Measurements from ENCODE around the gene ZNF394. TPM values are rescaled to one million over a fixed set of nuclear protein-coding genes. Genes with fewer than 3 reads are reported as not detected.

ZNF394 gene
- total and polyA plus RNA-seq, 2 of the 4 experiments (the other 2 are of a cell fraction): 10.9 to 24.7 TPM

- no peak overlapping the region for H3K56ac ChIP-seq (ENCODE audit: extremely low read depth, insufficient read depth, low read length)
- ATAC-seq (ENCODE audit: low read depth) (no peak), DNase-seq (no peak)
- H3K18ac ChIP-seq (ENCODE audit: low read depth, low read length): no peak overlapping the region
- no peaks in the 10 kb centered on the region for H4K20me1 ChIP-seq (ENCODE audit: insufficient read depth, low read length)
- no peak overlapping the region for H2BK5ac ChIP-seq (ENCODE audit: low read depth, low read length, poor library complexity, severe bottlenecking)
- no peak overlapping the region for H4K8ac ChIP-seq (ENCODE audit: low read depth in 2 of 2, low read length in 2 of 2)
- H3K9ac ChIP-seq (ENCODE audit: low read depth, low read length): no peak overlapping the region
- ChIA-PET POLR2A (ENCODE audit: unreplicated experiment) (interaction anchor here (0.6 kb wide), 1 partner anchor 16 kb away, joined by 3 read pairs; no protein-coding TSS in a partner anchor), CTCF (no interaction called here)
- no peak overlapping the region for H3K4me3 ChIP-seq (ENCODE audit: insufficient read depth, low read depth, low read length)
- no CpG with 5 or more reads among the region's 3 CpGs for WGBS, 2 experiments (ENCODE audit: extremely low coverage in 2 of 2, insufficient read length in 1 of 2)
- peaks cover 4% of the 10 kb centered on the region; the same call in 1 of the 2 replicates for H3K9me1 ChIP-seq (ENCODE audit: insufficient read depth, low read length)
- H2BK15ac ChIP-seq (ENCODE audit: low read depth, low read length): no peak overlapping the region
- H3K4me1 ChIP-seq (ENCODE audit: control insufficient read depth, insufficient read depth, low read length): no peaks in the 10 kb centered on the region
- H3K4me2 ChIP-seq (ENCODE audit: low read depth, low read length): no peak overlapping the region
- no peak overlapping the region for H4K91ac ChIP-seq (ENCODE audit: insufficient read depth, low read depth, low read length)
- no TSS peak for BruUV-seq (replicated peaks)
- no peak overlapping the region for H2BK120ac ChIP-seq (ENCODE audit: low read depth, low read length)
- peaks cover 5 to 19% of the 10 kb centered on the region in 2 experiments for H3K79me1 ChIP-seq (ENCODE audit: low read depth in 1 of 2, low read length in 2 of 2)
- intact Hi-C loops (cut with micrococcal nuclease): no loop called here
- H2AFZ ChIP-seq (replicated peaks; ENCODE audit: low read length, poor library complexity): no peak overlapping the region
- H3K27me3 ChIP-seq (ENCODE audit: control insufficient read depth, insufficient read depth, low read length): no peaks in the 10 kb centered on the region
- H2AK5ac ChIP-seq (ENCODE audit: low read depth, low read length): no peak overlapping the region
- no peak overlapping the region for H2AK9ac ChIP-seq (replicated peaks; ENCODE audit: low read depth, low read length, poor library complexity)
- H3K27ac ChIP-seq (ENCODE audit: insufficient read depth, low read length): no peak overlapping the region
- peaks cover 39% of the 10 kb centered on the region for H3K36me3 ChIP-seq (ENCODE audit: control insufficient read depth, insufficient read depth, low read length)
- dilution Hi-C loops (cut with HindIII; ENCODE audit: low sequenced_read_pairs, unreplicated experiment): no loop called here
- peaks cover 2% of the 10 kb centered on the region; the same call in 1 of the 2 replicates for H3K9me3 ChIP-seq (ENCODE audit: control insufficient read depth, insufficient read depth, low read length)
- no peak overlapping the region for H3K4ac ChIP-seq (ENCODE audit: low read depth, low read length)
- H3K23ac ChIP-seq (ENCODE audit: low read depth, low read length): no peak overlapping the region
- H4K5ac ChIP-seq (ENCODE audit: low read depth, low read length): no peak overlapping the region
- no peak overlapping the region for H3K14ac ChIP-seq (replicated peaks; ENCODE audit: low read depth, low read length)
- TF ChIP-seq POLR2A (IDR thresholded peaks at IDR 0.05; ENCODE audit: low read depth, low read length) (no peak), CEBPB (IDR thresholded peaks at IDR 0.05; ENCODE audit: low read depth, low read length) (no peak), NFE2L2 (IDR thresholded peaks at IDR 0.05; ENCODE audit: low read depth, low read length) (no peak), RAD21 (IDR thresholded peaks at IDR 0.05; ENCODE audit: low read length) (no peak), CTCF (conservative IDR thresholded peaks at IDR 0.05; ENCODE audit: low read depth, low read length) (no peak), USF2 (IDR thresholded peaks at IDR 0.05; ENCODE audit: low read depth, low read length) (no peak), RFX5 (IDR thresholded peaks at IDR 0.05; ENCODE audit: low read depth, low read length) (no peak), BHLHE40 (IDR thresholded peaks at IDR 0.05; ENCODE audit: low read depth, low read length) (no peak), ELK1 (IDR thresholded peaks at IDR 0.05; ENCODE audit: borderline replicate concordance, low read depth, low read length) (no peak), MAFK (IDR thresholded peaks at IDR 0.05; ENCODE audit: low read depth, low read length) (no peak), CHD1 (IDR thresholded peaks at IDR 0.05; ENCODE audit: low read depth, low read length) (no peak)
- no peak overlapping the region for H2BK20ac ChIP-seq (ENCODE audit: low read depth, low read length)
- in situ Hi-C loops (cut with MboI; ENCODE audit: low sequenced_read_pairs): no loop called here
Measured at GRCh38 chr7:99521399-99521798, 21.3 kb upstream of the ZNF394 start.
